Body of pancreas (tissue), 4 donors: Measurements from ENCODE around the gene NAIF1. TPM values are rescaled to one million over a fixed set of nuclear protein-coding genes. Genes with fewer than 3 reads are reported as not detected.

ENCODE experiments used
- ATAC-seq: fragments of 150-250 bp; one replicate; pipeline ENCODE4 v1.9.1; 2016
- DNase-seq, 4 donors: peaks; one replicate each; pipeline ENCODE4 v3.0.0-alpha.2; 2019
- H3K27ac ChIP-seq, 4 donors: fragments of 200-600 bp; sonication (generic); 1 replicate in 3 of 4; 2 replicates in 1 of 4; pipeline versions ENCODE4 v1.5.1 to v1.6.1; 2016 to 2019; ENCODE audit warnings: mild to moderate bottlenecking in 1 of 4, mixed read lengths in 1 of 4, moderate library complexity in 1 of 4
- H3K27me3 ChIP-seq, 2 donors: fragments of 200-600 bp; sonication (generic); one replicate each; pipeline ENCODE4 v1.6.0; 2016; ENCODE audit warnings: mild to moderate bottlenecking in 1 of 2
- H3K36me3 ChIP-seq, 2 donors: fragments of 200-600 bp; sonication (generic); replicated peaks in 1 of 2; 2 replicates each; pipeline ENCODE4 v1.5.1; 2016; ENCODE audit warnings: low read depth in 2 of 2; ENCODE audit not compliant: insufficient read depth in 1 of 2
- H3K4me1 ChIP-seq: fragments of 200-600 bp; sonication (generic); one replicate; pipeline ENCODE4 v1.6.0; 2016
- H3K4me3 ChIP-seq, 2 donors: fragments of 200-600 bp; sonication (generic); 1 replicate in 1 of 2; 2 replicates in 1 of 2; pipeline ENCODE4 v1.5.1; 2016 to 2019
- H3K9me3 ChIP-seq, 3 donors: fragments of 200-600 bp; sonication (generic); 1 replicate in 2 of 3; 2 replicates in 1 of 3; pipeline ENCODE4 v1.5.1; 2016
- CTCF ChIP-seq, 7 experiments: fragments of 450-650 bp in 4 of 7; fragments of 200-600 bp in 3 of 7; sonication (generic) in 3 of 7; IDR thresholded peaks; one replicate each; pipeline ENCODE4 v1.5.1; 2016 to 2019; ENCODE audit warnings: antibody characterized with exemption in 7 of 7
- POLR2A ChIP-seq, 3 donors: fragments of 450-650 bp; IDR thresholded peaks; one replicate each; pipeline ENCODE4 v1.6.1; 2016; ENCODE audit warnings: antibody characterized with exemption in 3 of 3, mild to moderate bottlenecking in 2 of 3
- WGBS, 2 donors: methylation state at CpG; one replicate each; pipeline ENCODE4 v1.1.5; 2017; 5-methylcytosine and 5-hydroxymethylcytosine counted together
- intact Hi-C: fragments of 100-400 bp; cut with DNase I; formaldehyde crosslinking; loops from one replicate; pipeline ENCODE4 v1.15.1; 2023
- total RNA-seq, 2 donors: library from RNA; depleted of rRNA; stranded (reverse); fragments of >200 nt; gene quantifications; one replicate each; pipeline ENCODE4 v1.1.0, GENCODE V29; 2016

The NAIF1 gene
- total RNA-seq, 2 donors from 2014 or later: 1.3 to 4.9 TPM

GRCh38 chr9:128092199-128092977 lies 25.3 kb upstream of the NAIF1 start:
- ATAC-seq: no peak
- TF ChIP-seq CTCF (IDR thresholded peaks at IDR 0.05) (no peak), POLR2A (IDR thresholded peaks at IDR 0.05) (no peak)
- H3K4me1 ChIP-seq: peaks cover 33% of the 10 kb centered on the region
- intact Hi-C loops: no loop called here
- no peaks in the 10 kb centered on the region for H3K36me3 ChIP-seq
- no peaks in the 10 kb centered on the region for H3K9me3 ChIP-seq
- DNase-seq: no peak
- WGBS, 2 donors: 80 to 85% methylated on average over 16 of the region's 16 CpGs
- no peaks in the 10 kb centered on the region for H3K27me3 ChIP-seq
- no peak overlapping the region for H3K4me3 ChIP-seq
- peak overlapping the region in 2 of 4 donors; percentile 92 to 94 for H3K27ac ChIP-seq

- Histone ChIP-seq H3K4me1 (peaks cover 32% of the 10 kb centered on the region), H3K36me3 (no peaks in the 10 kb centered on the region), H3K27ac (no peak overlapping the region), H3K4me3 (no peak overlapping the region), H3K27me3 (no peaks in the 10 kb centered on the region), H3K9me3 (no peaks in the 10 kb centered on the region)
- intact Hi-C loops: no loop called here
- no peak for TF ChIP-seq POLR2A (IDR thresholded peaks at IDR 0.05)
- TF ChIP-seq CTCF (IDR thresholded peaks at IDR 0.05): no peak
- WGBS, 2 donors: 65 to 79% methylated on average over 10 to 12 of the region's 13 CpGs
- DNase-seq (no peak), ATAC-seq (no peak)
Observed at GRCh38 chr9:128091571-128091970, 24.5 kb upstream of the NAIF1 start.

- peak in 1 of 4 donors; percentile 43 for DNase-seq
- WGBS, 2 donors: 82 to 86% methylated on average over 9 to 13 of the region's 13 CpGs
- H3K27ac ChIP-seq: no peak overlapping the region
- no peaks in the 10 kb centered on the region for H3K36me3 ChIP-seq
- H3K4me1 ChIP-seq: peaks cover 32% of the 10 kb centered on the region
- no peak for ATAC-seq
- no peak overlapping the region for H3K4me3 ChIP-seq
- intact Hi-C loops: no loop called here
- H3K9me3 ChIP-seq: no peaks in the 10 kb centered on the region
- TF ChIP-seq CTCF (IDR thresholded peaks at IDR 0.05) (no peak), POLR2A (IDR thresholded peaks at IDR 0.05) (no peak)
- H3K27me3 ChIP-seq: no peaks in the 10 kb centered on the region
Observed at GRCh38 chr9:128091144-128091543, 24.0 kb upstream of the NAIF1 start.

- WGBS, 2 donors: 93 to 100% methylated on average over 1 of the region's 1 CpG
- TF ChIP-seq POLR2A (IDR thresholded peaks at IDR 0.05) (no peak), CTCF (IDR thresholded peaks at IDR 0.05) (no peak)
- Histone ChIP-seq H3K27me3 (no peaks in the 10 kb centered on the region), H3K4me1 (peaks cover 19% of the 10 kb centered on the region), H3K36me3 (no peaks in the 10 kb centered on the region), H3K27ac (no peak overlapping the region), H3K4me3 (no peak overlapping the region), H3K9me3 (no peaks in the 10 kb centered on the region)
- ATAC-seq (no peak), DNase-seq (no peak)
- intact Hi-C loops: no loop called here
Observed at GRCh38 chr9:128089299-128089698, 22.2 kb upstream of the NAIF1 start.
